Measurements from ENCODE around the gene TMEM184A.

GRCh38 chr7:1601956-1602355, 46.0 kb upstream of the TMEM184A start:
- TF ChIP-seq, protein P1, sequence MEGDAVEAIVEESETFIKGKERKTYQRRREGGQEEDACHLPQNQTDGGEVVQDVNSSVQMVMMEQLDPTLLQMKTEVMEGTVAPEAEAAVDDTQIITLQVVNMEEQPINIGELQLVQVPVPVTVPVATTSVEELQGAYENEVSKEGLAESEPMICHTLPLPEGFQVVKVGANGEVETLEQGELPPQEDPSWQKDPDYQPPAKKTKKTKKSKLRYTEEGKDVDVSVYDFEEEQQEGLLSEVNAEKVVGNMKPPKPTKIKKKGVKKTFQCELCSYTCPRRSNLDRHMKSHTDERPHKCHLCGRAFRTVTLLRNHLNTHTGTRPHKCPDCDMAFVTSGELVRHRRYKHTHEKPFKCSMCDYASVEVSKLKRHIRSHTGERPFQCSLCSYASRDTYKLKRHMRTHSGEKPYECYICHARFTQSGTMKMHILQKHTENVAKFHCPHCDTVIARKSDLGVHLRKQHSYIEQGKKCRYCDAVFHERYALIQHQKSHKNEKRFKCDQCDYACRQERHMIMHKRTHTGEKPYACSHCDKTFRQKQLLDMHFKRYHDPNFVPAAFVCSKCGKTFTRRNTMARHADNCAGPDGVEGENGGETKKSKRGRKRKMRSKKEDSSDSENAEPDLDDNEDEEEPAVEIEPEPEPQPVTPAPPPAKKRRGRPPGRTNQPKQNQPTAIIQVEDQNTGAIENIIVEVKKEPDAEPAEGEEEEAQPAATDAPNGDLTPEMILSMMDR (conservative IDR thresholded peaks at IDR 0.05): no peak
- no peak for TF ChIP-seq EZH2 (IDR thresholded peaks at IDR 0.05; ENCODE audit: low read depth)

All from PC-9 (cell line).